Measurements from ENCODE around the gene MLLT3.

Gene MLLT3

GRCh38 chr9:20553558-20554149, 68.6 kb downstream of the MLLT3 start:
- peak; percentile 19 for FAIRE-seq

GRCh38 chr9:20552874-20553557, 69.3 kb downstream of the MLLT3 start:
- peak; percentile 58 for FAIRE-seq

- FAIRE-seq = no peak
Observed at GRCh38 chr9:20551835-20552234, 70.5 kb downstream of the MLLT3 start.

GRCh38 chr9:20551236-20551635, 71.1 kb downstream of the MLLT3 start:
- no peak for FAIRE-seq

- no peak for FAIRE-seq
Observed at GRCh38 chr9:20550326-20550725, 72.0 kb downstream of the MLLT3 start.

GRCh38 chr9:20549053-20549452, 73.2 kb downstream of the MLLT3 start:
- FAIRE-seq = no peak

- no peak for FAIRE-seq
Observed at GRCh38 chr9:20545023-20545622, 77.2 kb downstream of the MLLT3 start.

GRCh38 chr9:20540169-20540863, 82.0 kb downstream of the MLLT3 start:
- FAIRE-seq = no peak

GRCh38 chr9:20538956-20539355, 83.3 kb downstream of the MLLT3 start:
- no peak for FAIRE-seq

GRCh38 chr9:20538092-20538491, 84.2 kb downstream of the MLLT3 start:
- FAIRE-seq = no peak

GRCh38 chr9:20537294-20537693, 85.0 kb downstream of the MLLT3 start:
- FAIRE-seq = no peak

- FAIRE-seq = no peak
Observed at GRCh38 chr9:20532584-20532983, 89.7 kb downstream of the MLLT3 start.

GRCh38 chr9:20529837-20530236, 92.5 kb downstream of the MLLT3 start:
- no peak for FAIRE-seq

- no peak for FAIRE-seq
Observed at GRCh38 chr9:20528253-20528652, 94.0 kb downstream of the MLLT3 start.

GRCh38 chr9:20526500-20527319, 95.6 kb downstream of the MLLT3 start:
- FAIRE-seq = no peak

GRCh38 chr9:20524776-20525175, 97.5 kb downstream of the MLLT3 start:
- FAIRE-seq = no peak

- peak; percentile 53 for FAIRE-seq
Observed at GRCh38 chr9:20518737-20519136, 103.6 kb downstream of the MLLT3 start.

- FAIRE-seq = no peak
Observed at GRCh38 chr9:20513126-20513913, 109.0 kb downstream of the MLLT3 start.

GRCh38 chr9:20512636-20513035, 109.7 kb downstream of the MLLT3 start:
- no peak for FAIRE-seq

- no peak for FAIRE-seq
Observed at GRCh38 chr9:20512106-20512505, 110.2 kb downstream of the MLLT3 start.

- FAIRE-seq = no peak
Observed at GRCh38 chr9:20511686-20512085, 110.6 kb downstream of the MLLT3 start.

GRCh38 chr9:20509466-20509865, 112.8 kb downstream of the MLLT3 start:
- FAIRE-seq = no peak
